Transverse colon (tissue), 4 donors: ENCODE results near the gene USP34.

Experiments used
- EP300 ChIP-seq: sonication (generic); formaldehyde crosslinking; IDR thresholded peaks from one replicate; pipeline ENCODE4 v1.6.1; 2017; ENCODE audit warnings: antibody characterized with exemption, low read depth
- POLR2A ChIP-seq: fragments of 450-650 bp; IDR thresholded peaks from one replicate; pipeline ENCODE4 v1.6.1; 2016; ENCODE audit warnings: antibody characterized with exemption, mild to moderate bottlenecking, moderate library complexity
- POLR2AphosphoS5 ChIP-seq, 3 donors: sonication (generic); formaldehyde crosslinking; IDR thresholded peaks; one replicate each; pipeline ENCODE4 v1.6.1; 2016; ENCODE audit warnings: antibody characterized with exemption in 3 of 3
- TF ChIP-seq, protein P1 (sequence below), 5 experiments: fragments of 200-600 bp in 3 of 5; fragments of 450-650 bp in 2 of 5; sonication (generic) in 3 of 5; IDR thresholded peaks; 1 replicate in 2 of 5; 2 replicates in 3 of 5; pipeline ENCODE4 v1.5.1; 2016 to 2017; ENCODE audit warnings: antibody characterized with exemption in 5 of 5, inconsistent platforms in 3 of 5, mild to moderate bottlenecking in 2 of 5, moderate library complexity in 1 of 5

DNA sequence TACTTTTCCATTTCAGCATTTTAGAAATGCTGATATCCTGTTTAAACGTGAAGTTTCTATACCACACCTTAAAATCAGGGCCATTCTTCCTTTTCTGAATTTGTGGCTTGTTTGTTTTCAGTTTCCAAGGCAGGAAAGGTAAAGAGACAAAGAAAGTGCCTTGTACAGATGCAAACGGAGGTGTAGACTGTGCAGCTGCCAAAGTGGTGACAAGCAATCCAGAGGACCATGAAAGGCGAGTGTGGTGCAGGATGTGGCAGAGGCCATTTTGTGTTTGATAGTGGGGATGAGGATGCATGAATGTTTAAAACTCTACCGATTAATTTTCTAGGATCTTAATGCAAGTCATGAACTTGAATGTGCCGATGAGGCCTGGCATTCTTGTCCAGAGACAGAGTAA, 308.2 kb downstream of the USP34 start:
- TF ChIP-seq, protein P1, sequence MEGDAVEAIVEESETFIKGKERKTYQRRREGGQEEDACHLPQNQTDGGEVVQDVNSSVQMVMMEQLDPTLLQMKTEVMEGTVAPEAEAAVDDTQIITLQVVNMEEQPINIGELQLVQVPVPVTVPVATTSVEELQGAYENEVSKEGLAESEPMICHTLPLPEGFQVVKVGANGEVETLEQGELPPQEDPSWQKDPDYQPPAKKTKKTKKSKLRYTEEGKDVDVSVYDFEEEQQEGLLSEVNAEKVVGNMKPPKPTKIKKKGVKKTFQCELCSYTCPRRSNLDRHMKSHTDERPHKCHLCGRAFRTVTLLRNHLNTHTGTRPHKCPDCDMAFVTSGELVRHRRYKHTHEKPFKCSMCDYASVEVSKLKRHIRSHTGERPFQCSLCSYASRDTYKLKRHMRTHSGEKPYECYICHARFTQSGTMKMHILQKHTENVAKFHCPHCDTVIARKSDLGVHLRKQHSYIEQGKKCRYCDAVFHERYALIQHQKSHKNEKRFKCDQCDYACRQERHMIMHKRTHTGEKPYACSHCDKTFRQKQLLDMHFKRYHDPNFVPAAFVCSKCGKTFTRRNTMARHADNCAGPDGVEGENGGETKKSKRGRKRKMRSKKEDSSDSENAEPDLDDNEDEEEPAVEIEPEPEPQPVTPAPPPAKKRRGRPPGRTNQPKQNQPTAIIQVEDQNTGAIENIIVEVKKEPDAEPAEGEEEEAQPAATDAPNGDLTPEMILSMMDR (IDR thresholded peaks at IDR 0.05): no peak
- TF ChIP-seq EP300: no peak
- TF ChIP-seq POLR2A: no peak
- TF ChIP-seq POLR2AphosphoS5 (IDR thresholded peaks at IDR 0.05): no peak
